Neural cell (in vitro differentiated cells): Measurements from ENCODE around the gene ANKRD30B. TPM values are rescaled to one million over a fixed set of nuclear protein-coding genes. Genes with fewer than 3 reads are reported as not detected.
"Not testable (repeated sequence)": the region's sequence is repeated elsewhere in the genome, so short reads cannot be mapped to it uniquely, and the experiment has no call there.

Source experiments
- H2AFZ ChIP-seq: fragments of 200-600, 300-800 bp; sonication (generic), shearing (Covaris generic); 2 replicates; pipeline ENCODE4 v1.6.0; 2014; ENCODE audit warnings: low read depth, mild to moderate bottlenecking, antibody characterized with exemption, low read length, moderate library complexity
- H3F3A ChIP-seq: fragments of 200-600 bp; shearing (Covaris generic); 2 replicates; pipeline ENCODE4 v1.6.1; 2016; ENCODE audit warnings: mild to moderate bottlenecking, moderate library complexity, mixed read lengths, antibody characterized with exemption, low read length; ENCODE audit not compliant: insufficient read depth, poor library complexity, severe bottlenecking
- H3K27ac ChIP-seq: fragments of 200-600, 300-800 bp; sonication (generic), shearing (Covaris generic); 2 replicates; pipeline ENCODE4 v1.5.1; 2014; ENCODE audit warnings: mild to moderate bottlenecking, low read length, moderate library complexity
- H3K27me3 ChIP-seq: fragments of 300-800, 200-600 bp; sonication (generic), shearing (Covaris generic); 2 replicates; pipeline ENCODE4 v1.6.0; 2014; ENCODE audit warnings: mild to moderate bottlenecking, low read depth, low read length, moderate library complexity; ENCODE audit not compliant: insufficient read depth
- H3K36me3 ChIP-seq: fragments of 300-800, 200-600 bp; sonication (generic), shearing (Covaris generic); 2 replicates; pipeline ENCODE4 v1.5.1; 2014; ENCODE audit warnings: mild to moderate bottlenecking, antibody characterized with exemption, low read length, moderate library complexity; ENCODE audit not compliant: insufficient read depth
- H3K4me2 ChIP-seq: fragments of 300-800, 200-600 bp; sonication (generic), shearing (Covaris generic); 2 replicates; pipeline ENCODE4 v1.6.0; 2014; ENCODE audit warnings: mild to moderate bottlenecking, low read length
- H3K4me3 ChIP-seq: fragments of 300-800, 200-600 bp; sonication (generic), shearing (Covaris generic); 2 replicates; pipeline ENCODE4 v1.5.1; 2014; ENCODE audit warnings: mild to moderate bottlenecking, low read length, moderate library complexity
- H3K79me2 ChIP-seq: fragments of 200-600 bp; shearing (Covaris generic); replicated peaks from 2 replicates; pipeline ENCODE4 v1.6.0; 2014; ENCODE audit warnings: mild to moderate bottlenecking, low read length, moderate library complexity; ENCODE audit not compliant: insufficient read depth
- H3K9ac ChIP-seq: fragments of 300-800, 200-600 bp; sonication (generic), shearing (Covaris generic); 2 replicates; pipeline ENCODE4 v1.6.1; 2016; ENCODE audit warnings: mild to moderate bottlenecking, low read length, mixed read lengths
- H3K9me2 ChIP-seq: fragments of 200-600 bp; shearing (Covaris generic); 2 replicates; pipeline ENCODE4 v1.6.1; 2016; ENCODE audit warnings: mild to moderate bottlenecking, low read length, mixed read lengths; ENCODE audit not compliant: insufficient read depth
- H3K9me3 ChIP-seq: fragments of 200-600, 300-800 bp; sonication (generic), shearing (Covaris generic); 2 replicates; pipeline ENCODE4 v1.6.1; 2016; ENCODE audit warnings: mild to moderate bottlenecking, mixed run types, low read length, moderate library complexity, mixed read lengths
- H4K20me1 ChIP-seq: fragments of 200-600 bp; shearing (Covaris generic); 2 replicates; pipeline ENCODE4 v1.6.1; 2016; ENCODE audit warnings: mild to moderate bottlenecking, mixed run types; ENCODE audit not compliant: insufficient read depth
- EP300 ChIP-seq: fragments of 450-650 bp; conservative IDR thresholded peaks from 2 replicates; pipeline ENCODE4 v1.6.1; 2014; ENCODE audit warnings: antibody characterized with exemption, mild to moderate bottlenecking, moderate library complexity; ENCODE audit not compliant: poor library complexity, severe bottlenecking
- EZH2 ChIP-seq: fragments of 200-600, 300-800 bp; shearing (Covaris generic), sonication (generic); IDR thresholded peaks from 2 replicates; pipeline ENCODE4 v1.6.1; 2014; ENCODE audit warnings: antibody characterized with exemption, low read length, borderline replicate concordance, mild to moderate bottlenecking; ENCODE audit not compliant: insufficient read depth, poor library complexity, severe bottlenecking
- MXI1 ChIP-seq: fragments of 450-650 bp; conservative IDR thresholded peaks from 2 replicates; pipeline ENCODE4 v1.6.1; 2014; ENCODE audit warnings: antibody characterized with exemption, mild to moderate bottlenecking; ENCODE audit not compliant: poor library complexity, severe bottlenecking
- POLR2AphosphoS5 ChIP-seq: IDR thresholded peaks from 2 replicates; pipeline ENCODE4 v1.6.1; 2012
- RAD21 ChIP-seq: fragments of 450-650 bp; conservative IDR thresholded peaks from 2 replicates; pipeline ENCODE4 v1.6.1; 2014; ENCODE audit warnings: antibody characterized with exemption, mild to moderate bottlenecking, moderate library complexity
- REST ChIP-seq: IDR thresholded peaks from 2 replicates; pipeline ENCODE4 v1.6.1; 2012; ENCODE audit warnings: borderline replicate concordance
- SMC3 ChIP-seq: fragments of 450-650 bp; conservative IDR thresholded peaks from 2 replicates; pipeline ENCODE4 v1.6.1; 2014; ENCODE audit warnings: antibody characterized with exemption, mild to moderate bottlenecking, moderate library complexity; ENCODE audit not compliant: poor library complexity
- TAF1 ChIP-seq: IDR thresholded peaks from 2 replicates; pipeline ENCODE4 v1.6.1; 2012; ENCODE audit warnings: low read depth
- polyA plus RNA-seq: library from polyadenylated mRNA; depleted of rRNA; stranded (reverse); fragments of >200 nt; gene quantifications from 2 replicates; pipeline ENCODE4 v1.2.3, GENCODE V29; 2014
- small RNA-seq, 3 experiments: library from RNA; depleted of rRNA; stranded (forward); fragments of <200 nt; gene quantifications; one replicate each; pipeline ENCODE3, GENCODE V24; 2012
- TF ChIP-seq, protein P1 (sequence below): fragments of 450-650 bp; IDR thresholded peaks from 2 replicates; pipeline ENCODE4 v1.5.1; 2014; ENCODE audit warnings: antibody characterized with exemption, mild to moderate bottlenecking, moderate library complexity; ENCODE audit not compliant: poor library complexity, severe bottlenecking

Gene ANKRD30B
- polyA plus RNA-seq, 1 donor from 2014 or later, result not detected

GRCh38 chr18:14868825-14869224, 120.9 kb downstream of the ANKRD30B start:
- not testable (repeated sequence) for H3K27ac ChIP-seq, H4K20me1 ChIP-seq, H3K9me3 ChIP-seq, H3K79me2 ChIP-seq, H3F3A ChIP-seq, H2AFZ ChIP-seq, H3K36me3 ChIP-seq, H3K4me2 ChIP-seq, H3K4me3 ChIP-seq, H3K9me2 ChIP-seq, H3K9ac ChIP-seq, H3K27me3 ChIP-seq

DNA sequence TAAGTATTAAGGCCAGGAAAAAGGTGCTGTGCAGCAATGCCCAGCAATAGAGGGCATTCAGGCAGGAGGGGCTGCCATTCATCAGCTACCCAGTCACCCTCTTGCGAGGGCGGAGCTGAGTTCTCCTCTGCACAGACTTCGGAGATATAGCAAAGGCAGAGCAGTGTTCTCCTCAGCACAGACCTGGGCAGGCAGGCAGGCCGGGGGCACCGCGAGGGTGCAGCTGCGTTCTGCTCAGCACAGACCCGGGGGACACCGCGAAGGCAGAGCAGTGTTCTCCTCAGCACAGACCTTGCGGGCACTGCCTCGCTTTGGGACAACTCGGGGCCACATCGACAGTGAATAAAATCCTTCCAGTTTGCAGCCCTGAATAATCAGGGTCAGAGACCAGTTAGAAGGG, 130.9 kb downstream of the ANKRD30B start:
- not testable (repeated sequence) for H4K20me1 ChIP-seq, H3K27me3 ChIP-seq

DNA sequence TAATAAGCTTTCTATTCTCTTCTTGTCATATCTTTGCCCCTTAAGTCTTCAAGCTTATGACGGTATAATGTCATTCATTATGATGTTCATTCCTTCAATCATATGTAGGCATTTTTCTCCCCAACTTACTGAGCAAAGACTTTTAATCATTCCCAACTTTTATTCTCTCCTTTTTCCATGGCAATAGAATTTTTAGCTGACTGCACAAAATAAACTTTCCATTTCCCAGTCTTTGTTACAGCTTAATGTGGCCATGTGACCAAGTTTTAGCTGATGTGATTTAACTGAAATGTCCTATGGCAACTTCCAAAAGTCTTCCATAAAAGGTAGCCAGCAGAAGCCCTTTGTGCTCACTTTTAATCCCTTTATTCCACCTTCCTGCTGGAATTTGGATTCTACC, 152.5 kb downstream of the ANKRD30B start:
- H3K9ac ChIP-seq, result no peak overlapping the region
- no peak overlapping the region for H2AFZ ChIP-seq
- H3F3A ChIP-seq, result no peaks in the 10 kb centered on the region
- no peaks in the 10 kb centered on the region for H3K79me2 ChIP-seq
- H3K27me3 ChIP-seq, result no peaks in the 10 kb centered on the region
- H3K4me2 ChIP-seq, result no peak overlapping the region
- H3K4me3 ChIP-seq, result no peak overlapping the region
- H4K20me1 ChIP-seq, result no peaks in the 10 kb centered on the region
- H3K36me3 ChIP-seq, result no peaks in the 10 kb centered on the region
- TF ChIP-seq RAD21 (no peak), SMC3 (no peak), POLR2AphosphoS5 (no peak), MXI1 (no peak), EP300 (no peak), EZH2 (no peak), TAF1 (no peak), REST (no peak)
- TF ChIP-seq, protein P1, sequence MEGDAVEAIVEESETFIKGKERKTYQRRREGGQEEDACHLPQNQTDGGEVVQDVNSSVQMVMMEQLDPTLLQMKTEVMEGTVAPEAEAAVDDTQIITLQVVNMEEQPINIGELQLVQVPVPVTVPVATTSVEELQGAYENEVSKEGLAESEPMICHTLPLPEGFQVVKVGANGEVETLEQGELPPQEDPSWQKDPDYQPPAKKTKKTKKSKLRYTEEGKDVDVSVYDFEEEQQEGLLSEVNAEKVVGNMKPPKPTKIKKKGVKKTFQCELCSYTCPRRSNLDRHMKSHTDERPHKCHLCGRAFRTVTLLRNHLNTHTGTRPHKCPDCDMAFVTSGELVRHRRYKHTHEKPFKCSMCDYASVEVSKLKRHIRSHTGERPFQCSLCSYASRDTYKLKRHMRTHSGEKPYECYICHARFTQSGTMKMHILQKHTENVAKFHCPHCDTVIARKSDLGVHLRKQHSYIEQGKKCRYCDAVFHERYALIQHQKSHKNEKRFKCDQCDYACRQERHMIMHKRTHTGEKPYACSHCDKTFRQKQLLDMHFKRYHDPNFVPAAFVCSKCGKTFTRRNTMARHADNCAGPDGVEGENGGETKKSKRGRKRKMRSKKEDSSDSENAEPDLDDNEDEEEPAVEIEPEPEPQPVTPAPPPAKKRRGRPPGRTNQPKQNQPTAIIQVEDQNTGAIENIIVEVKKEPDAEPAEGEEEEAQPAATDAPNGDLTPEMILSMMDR, result no peak
- H3K9me3 ChIP-seq, result no peaks in the 10 kb centered on the region
- H3K9me2 ChIP-seq, result no peaks in the 10 kb centered on the region
- H3K27ac ChIP-seq, result no peak overlapping the region

More for the DNA sequence above, 130.9 kb downstream of the ANKRD30B start:
- H3F3A ChIP-seq, H3K36me3 ChIP-seq, H3K27ac ChIP-seq, H3K9me3 ChIP-seq, H3K79me2 ChIP-seq, H3K9me2 ChIP-seq, H2AFZ ChIP-seq, H3K9ac ChIP-seq, H3K4me3 ChIP-seq, H3K4me2 ChIP-seq: not testable (repeated sequence)

Small RNA genes within 50 kb of the gene (small RNA-seq; reads per million reads assigned to genes)
- gene MIR3156-2 (0 reads per million in 3 experiments), gene RNU6-1210P (0 reads per million in 3 experiments)

Other genes starting within 250 kb of the ANKRD30B start
- gene POTEC, start 204.6 kb upstream of the ANKRD30B start, polyA plus RNA-seq, result not detected in 2 replicates